HepG2 (cell line): ENCODE data around the gene SMIM22. TPM values are rescaled to one million over a fixed set of nuclear protein-coding genes. Genes with fewer than 3 reads are reported as not detected.

Experiments used
- CEBPZ ChIP-seq: IDR thresholded peaks from 2 replicates; pipeline ENCODE4 v1.6.1; 2012; ENCODE audit warnings: low read length, improper control_type of control experiment
- FOXA1 ChIP-seq, 2 experiments: fragments of 450-650 bp in 1 of 2; sonication (generic) in 1 of 2; formaldehyde crosslinking in 1 of 2; IDR thresholded peaks; 2 replicates each; pipeline versions ENCODE4 v1.4.0 to v1.6.1; 2016 to 2020; ENCODE audit warnings: missing genetic modification reagents in 1 of 2
- HNF4A ChIP-seq: sonication (generic); formaldehyde crosslinking; IDR thresholded peaks from 2 replicates; pipeline ENCODE4 v1.4.0; 2020; ENCODE audit warnings: missing genetic modification reagents
- HNRNPL ChIP-seq: fragments of 200-400 bp; formaldehyde crosslinking; IDR thresholded peaks from 2 replicates; pipeline ENCODE4 v1.6.1; 2017; ENCODE audit warnings: mild to moderate bottlenecking, low read depth, low read length
- POLR2AphosphoS2 ChIP-seq: IDR thresholded peaks from 2 replicates; pipeline ENCODE4 v1.6.1; 2011; ENCODE audit warnings: low read depth, low read length, improper control_type of control experiment
- RBM22 ChIP-seq: fragments of 200-400 bp; formaldehyde crosslinking; optimal IDR thresholded peaks from 2 replicates; pipeline ENCODE3; 2017; ENCODE audit warnings: mild to moderate bottlenecking, low read length, moderate library complexity
- TSC22D2 ChIP-seq: sonication (generic); formaldehyde crosslinking; IDR thresholded peaks from 2 replicates; pipeline ENCODE4 v1.5.1; 2020; ENCODE audit warnings: missing genetic modification reagents, mild to moderate bottlenecking, borderline replicate concordance
- ZBTB21 ChIP-seq: sonication (generic); formaldehyde crosslinking; IDR thresholded peaks from 2 replicates; pipeline ENCODE4 v1.4.0; 2020; ENCODE audit warnings: missing genetic modification reagents
- ZFP82 ChIP-seq: sonication (generic); formaldehyde crosslinking; IDR thresholded peaks from 2 replicates; pipeline ENCODE4 v1.5.1; 2020; ENCODE audit warnings: mild to moderate bottlenecking, missing genetic modification reagents, borderline replicate concordance
- ZIK1 ChIP-seq: sonication (generic); formaldehyde crosslinking; IDR thresholded peaks from 2 replicates; pipeline ENCODE4 v1.5.0; 2020; ENCODE audit warnings: mild to moderate bottlenecking, low read depth, missing genetic modification reagents, borderline replicate concordance
- ZKSCAN5 ChIP-seq: sonication (generic); formaldehyde crosslinking; IDR thresholded peaks from 2 replicates; pipeline ENCODE4 v1.5.1; 2020; ENCODE audit warnings: mild to moderate bottlenecking, missing genetic modification reagents
- ZKSCAN8 ChIP-seq: IDR thresholded peaks from 2 replicates; pipeline ENCODE4 v1.6.1; 2016; ENCODE audit warnings: borderline replicate concordance, missing genetic modification reagents, missing compliant biosample characterization
- ZNF275 ChIP-seq: sonication (generic); formaldehyde crosslinking; IDR thresholded peaks from 2 replicates; pipeline ENCODE4 v1.8.0; 2022; ENCODE audit warnings: missing genetic modification reagents, mild to moderate bottlenecking, inconsistent platforms, borderline replicate concordance
- ZNF292 ChIP-seq: sonication (generic); formaldehyde crosslinking; IDR thresholded peaks from 2 replicates; pipeline ENCODE4 v1.8.1; 2022; ENCODE audit warnings: mild to moderate bottlenecking, low read depth, missing genetic modification reagents, borderline replicate concordance
- ZNF30 ChIP-seq: sonication (generic); formaldehyde crosslinking; IDR thresholded peaks from 2 replicates; pipeline ENCODE4 v1.5.0; 2020; ENCODE audit warnings: mild to moderate bottlenecking, missing genetic modification reagents
- ZNF383 ChIP-seq: sonication (generic); formaldehyde crosslinking; IDR thresholded peaks from 2 replicates; pipeline ENCODE4 v1.4.0; 2020; ENCODE audit warnings: missing genetic modification reagents, mild to moderate bottlenecking, borderline replicate concordance
- ZNF441 ChIP-seq: sonication (generic); formaldehyde crosslinking; IDR thresholded peaks from 2 replicates; pipeline ENCODE4 v1.7.0; 2021; ENCODE audit warnings: missing genetic modification reagents, borderline replicate concordance
- ZNF562 ChIP-seq: sonication (generic); formaldehyde crosslinking; IDR thresholded peaks from 2 replicates; pipeline ENCODE4 v1.8.0; 2022; ENCODE audit warnings: missing genetic modification reagents, borderline replicate concordance
- ZNF660 ChIP-seq: sonication (generic); formaldehyde crosslinking; IDR thresholded peaks from 2 replicates; pipeline ENCODE4 v1.5.1; 2020; ENCODE audit warnings: mild to moderate bottlenecking, low read depth, missing genetic modification reagents, borderline replicate concordance
- ZNF710 ChIP-seq: sonication (generic); formaldehyde crosslinking; IDR thresholded peaks from 2 replicates; pipeline ENCODE4 v1.5.0; 2020; ENCODE audit warnings: mild to moderate bottlenecking, missing genetic modification reagents, borderline replicate concordance
- ZNF761 ChIP-seq: sonication (generic); formaldehyde crosslinking; conservative IDR thresholded peaks from 2 replicates; pipeline ENCODE4 v1.4.0; 2020; ENCODE audit warnings: mild to moderate bottlenecking, missing genetic modification reagents
- ZNF784 ChIP-seq: sonication (generic); formaldehyde crosslinking; IDR thresholded peaks from 2 replicates; pipeline ENCODE4 v1.5.1; 2020; ENCODE audit warnings: missing genetic modification reagents, mild to moderate bottlenecking, borderline replicate concordance
- polyA plus RNA-seq, 8 experiments: library from polyadenylated mRNA; depleted of rRNA in 3 of 8; stranded (reverse) in 7 of 8; unstranded in 1 of 8; fragments of >200 nt; fragmentation: Illumina TruSeq in 4 of 8; extraction: Trizol in 4 of 8; gene quantifications; 2 replicates each; pipeline versions ENCODE4 v1.2.1 to v1.2.3, GENCODE V29; 2011 to 2016; ENCODE audit warnings: low read depth in 4 of 8, missing spikeins in 1 of 8, mixed read lengths in 1 of 8; ENCODE audit not compliant: insufficient read depth in 1 of 8
- total RNA-seq, 5 experiments: library from RNA; depleted of rRNA; stranded (reverse); fragments of >200 nt; fragmentation: Illumina TruSeq; extraction: Trizol; gene quantifications; 2 replicates each; pipeline ENCODE4 v1.2.3, GENCODE V29; 2016; ENCODE audit warnings: low read depth in 1 of 5

SMIM22 gene
- total and polyA plus RNA-seq, 2 of the 13 experiments (the other 11 are each of a cell fraction or from before 2014, with no cell fraction given) = not detected

GRCh38 chr16:4768549-4769305 lies 26.4 kb upstream of the SMIM22 start (continued):
- TF ChIP-seq CEBPZ (no peak), ZNF784 (no peak), ZNF761 (CRISPR knock-in tag) (peak; percentile 97), ZFP82 (CRISPR knock-in tag) (peak; percentile 30; the same call in 1 of the 2 replicates), TSC22D2 (CRISPR knock-in tag) (no peak), ZNF562 (CRISPR knock-in tag) (no peak), ZKSCAN5 (CRISPR knock-in tag) (no peak), FOXA1 (IDR thresholded peaks at IDR 0.05) (no peak), FOXA1 (CRISPR knock-in tag; IDR thresholded peaks at IDR 0.05) (0 out of 2 replicates have a peak, but pooled peaks have one; percentile 6), ZNF30 (no peak), ZNF660 (CRISPR knock-in tag) (no peak), HNF4A (CRISPR knock-in tag) (no peak), ZKSCAN8 (CRISPR knock-in tag) (no peak), ZNF383 (CRISPR knock-in tag) (no peak), ZNF710 (CRISPR knock-in tag) (0 out of 2 replicates have a peak, but pooled peaks have one; percentile 23), POLR2AphosphoS2 (no peak), ZIK1 (CRISPR knock-in tag) (peak; percentile 42; the same call in 1 of the 2 replicates), HNRNPL (no peak), ZNF275 (CRISPR knock-in tag) (no peak), ZNF441 (CRISPR knock-in tag) (no peak), RBM22 (no peak), ZNF292 (CRISPR knock-in tag) (no peak), ZBTB21 (CRISPR knock-in tag) (no peak)
